Nephron (organoid): ENCODE data around the gene AJAP1.

Experiments used
- H3K27ac Mint-ChIP-seq, 3 experiments: 2 replicates each; pipeline ENCODE4 v1.8.0; 2020; ENCODE audit warnings: mixed read lengths in 3 of 3, mild to moderate bottlenecking in 2 of 3, moderate library complexity in 1 of 3
- H3K27me3 Mint-ChIP-seq: 2 replicates; pipeline ENCODE4 v1.8.0; 2021; ENCODE audit warnings: low read depth, mild to moderate bottlenecking, moderate library complexity, mixed read lengths
- H3K36me3 Mint-ChIP-seq: 2 replicates; pipeline ENCODE4 v1.8.0; 2020; ENCODE audit warnings: low read depth, mixed read lengths
- H3K4me1 Mint-ChIP-seq: 2 replicates; pipeline ENCODE4 v1.8.0; 2020; ENCODE audit warnings: mixed read lengths
- H3K4me3 Mint-ChIP-seq, 3 experiments: 2 replicates each; pipeline ENCODE4 v1.8.0; 2020; ENCODE audit warnings: mild to moderate bottlenecking in 3 of 3, mixed read lengths in 3 of 3, moderate library complexity in 2 of 3
- H3K9me3 Mint-ChIP-seq: 2 replicates; pipeline ENCODE4 v1.8.0; 2020; ENCODE audit warnings: mixed read lengths
- TF ChIP-seq, protein P1 (sequence below), 3 experiments: fragments of 200-600 bp; sonication (generic); IDR thresholded peaks; one replicate each; pipeline ENCODE4 v1.5.0; 2021; ENCODE audit warnings: antibody characterized with exemption in 3 of 3; ENCODE audit not compliant: unreplicated experiment in 3 of 3

Gene AJAP1

DNA sequence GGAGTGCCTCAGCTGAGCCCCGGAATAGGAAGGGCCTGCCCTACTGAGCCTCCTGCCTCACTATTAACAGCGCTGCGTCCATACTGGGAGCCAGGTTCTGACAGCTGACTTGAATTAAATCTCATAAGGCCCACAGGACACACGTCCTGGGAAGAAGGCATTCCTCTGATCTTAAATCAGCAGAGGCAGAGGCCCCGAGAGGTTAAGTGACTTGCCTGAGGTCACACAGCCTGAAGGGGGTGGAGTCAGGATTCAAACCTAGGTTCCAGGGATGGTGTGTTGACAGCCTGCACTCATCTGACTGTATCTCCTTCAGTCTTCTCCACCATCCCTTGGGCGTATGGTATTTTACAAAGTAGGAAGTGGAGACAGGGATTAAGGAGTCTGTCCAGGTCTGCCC, 79.8 kb downstream of the AJAP1 start:
- Mint-ChIP-seq H3K4me3 (no peak overlapping the region), H3K4me1 (peaks cover 18% of the 10 kb centered on the region), H3K36me3 (no peaks in the 10 kb centered on the region), H3K27me3 (peaks cover 16% of the 10 kb centered on the region), H3K27ac (no peak overlapping the region), H3K9me3 (no peaks in the 10 kb centered on the region)
- TF ChIP-seq, protein P1, sequence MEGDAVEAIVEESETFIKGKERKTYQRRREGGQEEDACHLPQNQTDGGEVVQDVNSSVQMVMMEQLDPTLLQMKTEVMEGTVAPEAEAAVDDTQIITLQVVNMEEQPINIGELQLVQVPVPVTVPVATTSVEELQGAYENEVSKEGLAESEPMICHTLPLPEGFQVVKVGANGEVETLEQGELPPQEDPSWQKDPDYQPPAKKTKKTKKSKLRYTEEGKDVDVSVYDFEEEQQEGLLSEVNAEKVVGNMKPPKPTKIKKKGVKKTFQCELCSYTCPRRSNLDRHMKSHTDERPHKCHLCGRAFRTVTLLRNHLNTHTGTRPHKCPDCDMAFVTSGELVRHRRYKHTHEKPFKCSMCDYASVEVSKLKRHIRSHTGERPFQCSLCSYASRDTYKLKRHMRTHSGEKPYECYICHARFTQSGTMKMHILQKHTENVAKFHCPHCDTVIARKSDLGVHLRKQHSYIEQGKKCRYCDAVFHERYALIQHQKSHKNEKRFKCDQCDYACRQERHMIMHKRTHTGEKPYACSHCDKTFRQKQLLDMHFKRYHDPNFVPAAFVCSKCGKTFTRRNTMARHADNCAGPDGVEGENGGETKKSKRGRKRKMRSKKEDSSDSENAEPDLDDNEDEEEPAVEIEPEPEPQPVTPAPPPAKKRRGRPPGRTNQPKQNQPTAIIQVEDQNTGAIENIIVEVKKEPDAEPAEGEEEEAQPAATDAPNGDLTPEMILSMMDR (IDR thresholded peaks at IDR 0.05; ENCODE audit: unreplicated experiment in 3 of 3): no peak

DNA sequence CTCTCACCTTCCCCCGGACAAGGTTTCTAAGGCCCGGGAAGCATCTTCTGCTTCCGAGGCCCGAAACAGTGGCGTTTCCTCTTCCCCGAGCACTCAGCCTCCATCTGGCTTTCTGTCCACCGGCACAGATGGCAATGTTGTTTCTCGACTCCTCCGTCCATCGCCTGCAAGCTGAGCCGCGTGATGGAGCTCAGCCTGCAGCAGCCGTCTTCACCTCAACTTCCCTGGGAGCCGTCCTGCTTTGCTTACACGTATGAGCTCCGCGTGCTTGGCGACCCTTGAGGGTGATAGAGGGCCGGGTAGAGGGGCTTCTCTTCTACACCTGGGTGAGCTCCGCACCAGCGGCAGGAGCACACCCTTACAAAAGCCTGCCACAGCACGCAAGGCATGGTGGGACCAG, 80.4 kb downstream of the AJAP1 start:
- peaks cover 14% of the 10 kb centered on the region for H3K4me1 Mint-ChIP-seq
- no peak overlapping the region for H3K27ac Mint-ChIP-seq
- TF ChIP-seq, protein P1 (IDR thresholded peaks at IDR 0.05; ENCODE audit: unreplicated experiment in 3 of 3): no peak

DNA sequence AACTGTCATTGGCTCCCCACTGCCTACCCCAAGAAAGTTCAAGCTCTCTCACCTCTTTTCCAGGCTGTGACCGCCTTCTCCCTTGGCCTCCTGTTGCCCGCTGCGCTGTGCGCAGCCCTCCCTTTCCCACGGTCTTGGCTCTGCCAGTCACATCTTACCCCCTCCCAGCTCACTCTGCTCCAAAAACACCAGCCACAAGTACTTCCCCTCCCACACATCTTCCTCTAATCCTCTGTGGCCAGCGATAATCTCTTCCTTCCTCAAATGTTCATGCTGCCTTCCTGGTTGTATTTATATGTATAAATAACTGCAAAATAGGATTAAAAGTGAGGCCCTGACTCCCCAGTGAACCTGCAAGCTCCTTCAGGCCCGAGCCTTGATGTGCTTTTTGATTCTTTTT, 81.8 kb downstream of the AJAP1 start:
- H3K9me3 Mint-ChIP-seq: no peaks in the 10 kb centered on the region
- TF ChIP-seq, protein P1 (IDR thresholded peaks at IDR 0.05; ENCODE audit: unreplicated experiment in 3 of 3): no peak
- H3K4me1 Mint-ChIP-seq: peaks cover 4% of the 10 kb centered on the region
- no peak overlapping the region for H3K27ac Mint-ChIP-seq
- no peaks in the 10 kb centered on the region for H3K36me3 Mint-ChIP-seq
- peaks cover 26% of the 10 kb centered on the region for H3K27me3 Mint-ChIP-seq
- H3K4me3 Mint-ChIP-seq: no peak overlapping the region

More for the DNA sequence above, 80.4 kb downstream of the AJAP1 start:
- Mint-ChIP-seq H3K4me3 (no peak overlapping the region), H3K36me3 (no peaks in the 10 kb centered on the region), H3K9me3 (no peaks in the 10 kb centered on the region), H3K27me3 (peaks cover 19% of the 10 kb centered on the region)

DNA sequence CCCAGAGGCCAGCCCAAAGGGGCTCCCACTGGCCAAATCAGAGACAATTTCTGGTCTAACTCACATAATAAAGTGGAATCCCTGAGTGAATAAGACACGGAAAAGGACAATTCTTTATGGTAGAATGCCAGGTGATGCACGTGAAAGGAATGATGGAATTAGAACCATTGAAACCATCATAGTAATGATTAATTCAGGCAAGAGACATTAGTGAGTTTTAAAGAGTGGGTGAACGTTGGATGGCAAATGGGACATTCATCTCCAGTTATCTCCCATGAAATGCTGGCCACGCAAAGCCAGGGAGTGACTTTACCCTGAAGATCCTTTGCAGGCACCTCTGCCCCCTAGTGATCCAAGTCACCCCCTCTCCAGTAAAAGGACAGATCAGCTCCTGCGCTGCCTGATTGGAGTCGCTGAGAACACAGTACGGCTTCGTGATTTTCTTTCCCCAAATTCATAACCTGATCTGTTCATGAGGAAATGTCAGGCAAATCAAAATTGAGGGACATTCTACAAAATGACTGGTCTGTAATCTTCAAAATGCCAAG, 87.5 kb downstream of the AJAP1 start:
- no peaks in the 10 kb centered on the region for H3K9me3 Mint-ChIP-seq
- TF ChIP-seq, protein P1 (IDR thresholded peaks at IDR 0.05; ENCODE audit: unreplicated experiment in 3 of 3): no peak
- H3K36me3 Mint-ChIP-seq: no peaks in the 10 kb centered on the region
- no peaks in the 10 kb centered on the region for H3K4me1 Mint-ChIP-seq
- no peak overlapping the region for H3K27ac Mint-ChIP-seq
- peaks cover 36% of the 10 kb centered on the region for H3K27me3 Mint-ChIP-seq
- H3K4me3 Mint-ChIP-seq: no peak overlapping the region

DNA sequence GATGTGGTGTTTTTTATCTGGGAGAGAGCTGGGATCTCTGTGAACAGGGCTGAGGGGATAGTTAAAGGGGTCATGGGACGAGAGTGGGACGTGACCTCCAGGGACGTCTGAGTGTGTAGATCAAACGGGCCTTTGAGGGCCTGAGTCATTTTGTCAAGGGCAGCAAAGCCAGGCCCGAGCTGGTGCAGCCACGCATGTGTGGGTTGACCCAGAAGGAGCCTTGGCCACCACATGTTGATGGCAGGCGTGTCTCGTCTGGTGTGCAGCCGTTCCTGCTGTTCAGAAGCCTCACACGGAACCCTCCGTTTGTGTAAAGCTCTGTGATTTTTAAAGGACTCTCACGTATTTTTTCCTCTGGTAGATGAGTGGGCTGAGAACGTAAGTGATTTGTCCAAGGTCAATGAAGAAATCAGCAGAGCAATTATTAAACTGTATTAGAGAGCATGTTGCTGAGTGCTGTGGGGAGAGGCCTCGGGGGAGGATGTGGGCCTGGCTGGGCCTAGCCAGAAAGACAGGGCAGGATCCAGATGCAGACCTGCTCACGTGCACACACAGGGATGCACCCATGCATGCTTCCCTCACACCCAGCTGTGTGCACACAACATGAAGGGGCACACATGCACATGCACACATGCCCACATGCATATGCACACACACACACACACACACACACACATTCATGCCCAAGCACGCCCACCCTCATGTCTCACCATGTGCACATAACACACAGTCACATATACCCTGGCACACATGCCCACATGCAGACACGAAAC, 89.8 kb downstream of the AJAP1 start:
- H3K36me3 Mint-ChIP-seq: no peaks in the 10 kb centered on the region
- H3K4me1 Mint-ChIP-seq: no peaks in the 10 kb centered on the region
- TF ChIP-seq, protein P1 (IDR thresholded peaks at IDR 0.05; ENCODE audit: unreplicated experiment in 3 of 3): no peak
- H3K4me3 Mint-ChIP-seq: no peak overlapping the region
- no peaks in the 10 kb centered on the region for H3K9me3 Mint-ChIP-seq
- H3K27ac Mint-ChIP-seq: no peak overlapping the region
- H3K27me3 Mint-ChIP-seq: peaks cover 36% of the 10 kb centered on the region

DNA sequence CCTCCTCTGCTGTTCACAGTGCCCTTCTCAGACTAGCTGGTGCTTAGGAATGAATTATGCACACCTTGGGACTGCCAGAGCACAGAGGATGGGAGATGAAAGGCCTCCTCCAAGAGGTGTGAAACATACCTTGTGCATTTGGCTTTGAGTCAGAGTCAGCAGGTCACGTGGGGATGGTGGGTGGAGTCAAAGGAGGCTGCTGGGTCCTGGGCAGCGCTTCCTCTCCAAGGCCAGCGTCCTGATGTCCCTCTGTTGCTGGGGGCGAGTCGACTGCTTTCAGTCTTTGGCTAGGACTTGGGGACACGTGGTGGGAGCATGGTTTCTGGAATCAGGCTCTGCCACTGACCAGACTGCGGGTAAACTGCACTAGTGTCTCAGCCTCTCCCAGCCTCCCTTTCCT, 91.2 kb downstream of the AJAP1 start:
- Mint-ChIP-seq H3K4me3 (no peak overlapping the region), H3K27me3 (peaks cover 32% of the 10 kb centered on the region)

More for the DNA sequence above, 91.2 kb downstream of the AJAP1 start:
- TF ChIP-seq, protein P1 (IDR thresholded peaks at IDR 0.05; ENCODE audit: unreplicated experiment in 3 of 3): no peak
- Mint-ChIP-seq H3K27ac (no peak overlapping the region), H3K4me1 (no peaks in the 10 kb centered on the region), H3K36me3 (no peaks in the 10 kb centered on the region), H3K9me3 (no peaks in the 10 kb centered on the region)
